Left kidney (tissue), 2 donors: ENCODE results near the gene CCDC102A. TPM values are rescaled to one million over a fixed set of nuclear protein-coding genes. Genes with fewer than 3 reads are reported as not detected.
"Not testable (repeated sequence)": the region's sequence is repeated elsewhere in the genome, so short reads cannot be mapped to it uniquely, and the experiment has no call there.

ENCODE experiments used
- DNase-seq: peaks from one replicate; pipeline ENCODE4 v3.0.0-alpha.2; 2013
- polyA plus RNA-seq: library from polyadenylated mRNA; unstranded; fragments of 120-200 nt; gene quantifications from one replicate; pipeline ENCODE4 v1.2.1, GENCODE V29; 2013; ENCODE audit not compliant: insufficient read length

The CCDC102A gene
- polyA plus RNA-seq, 1 donor, result 13.9 TPM

GRCh38 chr16:57502048-57502775 is 34.2 kb downstream of the CCDC102A start:
- no peak for DNase-seq

- DNase-seq, result no peak
Measured at GRCh38 chr16:57501492-57501891, 34.9 kb downstream of the CCDC102A start.

GRCh38 chr16:57500578-57501111 is 35.7 kb downstream of the CCDC102A start:
- no peak for DNase-seq

GRCh38 chr16:57499941-57500340 is 36.4 kb downstream of the CCDC102A start:
- not testable (repeated sequence) for DNase-seq

- no peak for DNase-seq
Measured at GRCh38 chr16:57498031-57498430, 38.3 kb downstream of the CCDC102A start.

- no peak for DNase-seq
Measured at GRCh38 chr16:57497121-57497520, 39.2 kb downstream of the CCDC102A start.

GRCh38 chr16:57493767-57494166 is 42.6 kb downstream of the CCDC102A start:
- DNase-seq, result no peak

- no peak for DNase-seq
Measured at GRCh38 chr16:57489229-57489628, 47.1 kb downstream of the CCDC102A start.

GRCh38 chr16:57486858-57487834 is 49.2 kb downstream of the CCDC102A start:
- DNase-seq, result no peak

GRCh38 chr16:57485916-57486857 is 50.2 kb downstream of the CCDC102A start, which contains the start of gene DOK4:
Gene DOK4, minus strand, starts transcription at chr16:57486493. Its CDS starts 6,986 bp downstream, at chr16:57479507.
- no peak for DNase-seq

- DNase-seq, result no peak
Measured at GRCh38 chr16:57485091-57485915, 51.1 kb downstream of the CCDC102A start.

GRCh38 chr16:57484515-57485005 is 51.8 kb downstream of the CCDC102A start:
- no peak for DNase-seq

- DNase-seq, result no peak
Measured at GRCh38 chr16:57483725-57484514, 52.5 kb downstream of the CCDC102A start.

- DNase-seq, result no peak
Measured at GRCh38 chr16:57482845-57483545, 53.4 kb downstream of the CCDC102A start.

- no peak for DNase-seq
Measured at GRCh38 chr16:57481421-57481820, 55.0 kb downstream of the CCDC102A start.

- DNase-seq, result no peak
Measured at GRCh38 chr16:57480754-57481230, 55.6 kb downstream of the CCDC102A start.

GRCh38 chr16:57479976-57480753 is 56.2 kb downstream of the CCDC102A start:
- DNase-seq, result no peak
